GM13977 (cell line): Measurements from ENCODE around the gene PSMD5.
"Not testable (repeated sequence)": the region's sequence is repeated elsewhere in the genome, so short reads cannot be mapped to it uniquely, and the experiment has no call there.

Experiments
- DNase-seq: peaks from one replicate; pipeline ENCODE4 v3.0.0; 2012; ENCODE audit warnings: low spot score
- in situ Hi-C: fragments of 300-500 bp; cut with MboI; formaldehyde crosslinking; loops from one replicate; pipeline ENCODE4 v1.12.0; 2022; ENCODE audit warnings: low sequenced_read_pairs, low pct_unique_long_range_greater_than_20kb, mixed read lengths, inconsistent platforms; ENCODE audit not compliant: unreplicated experiment
- TF ChIP-seq, protein P1 (sequence below): IDR thresholded peaks from 2 replicates; pipeline ENCODE4 v1.5.1; 2012; ENCODE audit warnings: mild to moderate bottlenecking, control low read depth; ENCODE audit not compliant: insufficient read depth; ENCODE audit errors: extremely low read depth, missing control alignments

PSMD5 gene

GRCh38 chr9:120820095-120820494, 22.6 kb downstream of the PSMD5 start:
- in situ Hi-C loops: no loop called here
- TF ChIP-seq, protein P1, sequence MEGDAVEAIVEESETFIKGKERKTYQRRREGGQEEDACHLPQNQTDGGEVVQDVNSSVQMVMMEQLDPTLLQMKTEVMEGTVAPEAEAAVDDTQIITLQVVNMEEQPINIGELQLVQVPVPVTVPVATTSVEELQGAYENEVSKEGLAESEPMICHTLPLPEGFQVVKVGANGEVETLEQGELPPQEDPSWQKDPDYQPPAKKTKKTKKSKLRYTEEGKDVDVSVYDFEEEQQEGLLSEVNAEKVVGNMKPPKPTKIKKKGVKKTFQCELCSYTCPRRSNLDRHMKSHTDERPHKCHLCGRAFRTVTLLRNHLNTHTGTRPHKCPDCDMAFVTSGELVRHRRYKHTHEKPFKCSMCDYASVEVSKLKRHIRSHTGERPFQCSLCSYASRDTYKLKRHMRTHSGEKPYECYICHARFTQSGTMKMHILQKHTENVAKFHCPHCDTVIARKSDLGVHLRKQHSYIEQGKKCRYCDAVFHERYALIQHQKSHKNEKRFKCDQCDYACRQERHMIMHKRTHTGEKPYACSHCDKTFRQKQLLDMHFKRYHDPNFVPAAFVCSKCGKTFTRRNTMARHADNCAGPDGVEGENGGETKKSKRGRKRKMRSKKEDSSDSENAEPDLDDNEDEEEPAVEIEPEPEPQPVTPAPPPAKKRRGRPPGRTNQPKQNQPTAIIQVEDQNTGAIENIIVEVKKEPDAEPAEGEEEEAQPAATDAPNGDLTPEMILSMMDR: no peak
- DNase-seq: no peak

- in situ Hi-C loops: no loop called here
- DNase-seq: no peak
- TF ChIP-seq, protein P1: no peak
Observed at GRCh38 chr9:120818595-120818994, 24.1 kb downstream of the PSMD5 start.

DNA sequence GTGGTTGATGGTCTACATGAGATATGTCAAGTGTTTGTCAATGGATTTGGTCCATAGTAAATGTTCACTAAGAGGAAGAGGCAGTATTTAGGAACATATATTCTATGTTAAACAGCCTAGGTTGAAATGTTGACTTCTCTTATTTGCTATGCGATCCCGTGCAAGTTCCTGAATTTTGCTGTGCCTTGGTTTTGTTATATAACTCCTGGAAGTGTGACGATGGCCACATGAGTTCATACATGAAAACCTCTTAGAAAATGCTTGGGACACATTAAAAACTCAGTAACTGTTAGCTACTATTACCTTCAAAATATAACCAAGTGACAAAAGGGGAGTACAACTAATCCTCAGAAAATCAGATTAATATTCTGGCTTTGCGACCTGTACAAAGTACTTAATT, 27.6 kb downstream of the PSMD5 start:
- DNase-seq: no peak
- in situ Hi-C loops: no loop called here
- TF ChIP-seq, protein P1: no peak

DNA sequence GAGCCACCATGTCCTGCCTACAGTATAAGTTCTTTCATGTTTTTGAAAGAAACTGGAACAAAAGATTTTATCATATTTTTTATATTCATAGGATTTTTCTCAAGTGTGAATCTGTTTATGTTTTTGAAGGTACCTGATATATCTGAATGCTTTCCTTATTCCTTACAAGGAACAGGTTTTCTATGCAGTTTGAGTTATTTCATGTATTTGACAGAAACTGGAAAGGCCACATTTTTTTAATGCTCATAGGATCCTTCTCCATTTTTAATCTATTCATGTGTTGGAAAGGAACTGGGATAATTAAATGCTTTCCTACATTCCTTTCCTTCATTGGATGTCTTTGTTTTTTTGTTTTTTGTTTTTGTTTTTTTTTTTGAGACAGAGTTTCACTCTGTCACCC, 33.8 kb downstream of the PSMD5 start:
- DNase-seq: no peak
- TF ChIP-seq, protein P1: no peak
- in situ Hi-C loops: no loop called here

GRCh38 chr9:120807607-120808379, 34.9 kb downstream of the PSMD5 start:
- in situ Hi-C loops: no loop called here
- TF ChIP-seq, protein P1: no peak
- no peak for DNase-seq

- in situ Hi-C loops, DNase-seq: not testable (repeated sequence)
Observed at GRCh38 chr9:120804784-120805363, 37.8 kb downstream of the PSMD5 start.

GRCh38 chr9:120801441-120801840, 41.3 kb downstream of the PSMD5 start:
- in situ Hi-C loops: no loop called here
- TF ChIP-seq, protein P1: no peak
- DNase-seq: no peak
